Measurements from ENCODE around the gene GPR157.

DNA sequence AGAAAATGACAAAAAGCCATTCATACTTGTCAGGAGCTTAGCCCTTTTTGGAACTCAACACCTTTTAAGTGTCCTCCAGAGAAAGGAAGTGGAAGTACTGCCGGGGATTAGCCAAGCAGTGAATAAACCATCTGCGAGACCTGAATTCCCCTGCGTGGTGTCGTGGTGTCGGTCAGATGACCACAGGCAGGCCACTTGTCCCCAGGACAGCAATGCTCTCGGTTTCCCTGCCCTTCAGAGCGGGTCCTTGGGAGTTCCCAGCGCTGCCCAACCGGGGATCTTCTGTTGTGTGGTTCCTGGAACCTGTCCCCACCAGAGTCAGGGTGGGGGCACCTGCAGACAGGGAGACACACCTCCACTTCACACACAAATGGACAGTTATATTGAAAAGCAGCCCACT is 9.2 kb downstream of the GPR157 start:
- no peak for TF ChIP-seq PPARA (CRISPR knock-in tag; IDR thresholded peaks at IDR 0.05; ENCODE audit: borderline replicate concordance)
- TF ChIP-seq, protein P1, sequence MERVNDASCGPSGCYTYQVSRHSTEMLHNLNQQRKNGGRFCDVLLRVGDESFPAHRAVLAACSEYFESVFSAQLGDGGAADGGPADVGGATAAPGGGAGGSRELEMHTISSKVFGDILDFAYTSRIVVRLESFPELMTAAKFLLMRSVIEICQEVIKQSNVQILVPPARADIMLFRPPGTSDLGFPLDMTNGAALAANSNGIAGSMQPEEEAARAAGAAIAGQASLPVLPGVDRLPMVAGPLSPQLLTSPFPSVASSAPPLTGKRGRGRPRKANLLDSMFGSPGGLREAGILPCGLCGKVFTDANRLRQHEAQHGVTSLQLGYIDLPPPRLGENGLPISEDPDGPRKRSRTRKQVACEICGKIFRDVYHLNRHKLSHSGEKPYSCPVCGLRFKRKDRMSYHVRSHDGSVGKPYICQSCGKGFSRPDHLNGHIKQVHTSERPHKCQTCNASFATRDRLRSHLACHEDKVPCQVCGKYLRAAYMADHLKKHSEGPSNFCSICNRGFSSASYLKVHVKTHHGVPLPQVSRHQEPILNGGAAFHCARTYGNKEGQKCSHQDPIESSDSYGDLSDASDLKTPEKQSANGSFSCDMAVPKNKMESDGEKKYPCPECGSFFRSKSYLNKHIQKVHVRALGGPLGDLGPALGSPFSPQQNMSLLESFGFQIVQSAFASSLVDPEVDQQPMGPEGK (CRISPR knock-in tag; IDR thresholded peaks at IDR 0.05; ENCODE audit: borderline replicate concordance) = no peak
- TF ChIP-seq OSR1 (CRISPR knock-in tag; IDR thresholded peaks at IDR 0.05) = no peak
- no peak for TF ChIP-seq ZFP3 (CRISPR knock-in tag; IDR thresholded peaks at IDR 0.05)
- no peak for TF ChIP-seq TOX (CRISPR knock-in tag; IDR thresholded peaks at IDR 0.05; ENCODE audit: borderline replicate concordance)
- TF ChIP-seq CREB5 (CRISPR knock-in tag; IDR thresholded peaks at IDR 0.05; ENCODE audit: low read depth) = no peak
- TF ChIP-seq ZFP30 (CRISPR knock-in tag; IDR thresholded peaks at IDR 0.05) = no peak
- no peak for TF ChIP-seq SNAI2 (CRISPR knock-in tag; IDR thresholded peaks at IDR 0.05)
- no peak for TF ChIP-seq ARNTL (CRISPR knock-in tag; IDR thresholded peaks at IDR 0.05; ENCODE audit: borderline replicate concordance, low read depth)
